Lower lobe of right lung (tissue), 2 donors: ENCODE measurements around the gene JOSD2. TPM values are rescaled to one million over a fixed set of nuclear protein-coding genes. Genes with fewer than 3 reads are reported as not detected.
A peak's percentile ranks its signal among the peaks of the same experiment; 100 is the strongest.
"Not testable (repeated sequence)": the region's sequence is repeated elsewhere in the genome, so short reads cannot be mapped to it uniquely, and the experiment has no call there.

Experiments
- ATAC-seq, 2 donors: fragments of 200-7000 bp; cut with Tn5 transposase; one replicate each; pipeline ENCODE4 v1.9.1; 2020 to 2022; ENCODE audit warnings: mild to moderate bottlenecking in 2 of 2, moderate library complexity in 2 of 2
- DNase-seq: peaks from one replicate; pipeline ENCODE4 v3.0.0-alpha.2; 2020
- H3K27ac ChIP-seq: fragments of 200-600 bp; one replicate; pipeline ENCODE4 v1.8.0; 2022
- H3K27me3 ChIP-seq: fragments of 200-600 bp; one replicate; pipeline ENCODE4 v1.8.0; 2022; ENCODE audit warnings: low read depth
- H3K36me3 ChIP-seq: fragments of 200-600 bp; one replicate; pipeline ENCODE4 v1.8.0; 2022; ENCODE audit warnings: mild to moderate bottlenecking
- H3K4me1 ChIP-seq: fragments of 200-600 bp; one replicate; pipeline ENCODE4 v1.8.0; 2022
- H3K4me3 ChIP-seq: fragments of 200-600 bp; one replicate; pipeline ENCODE4 v1.8.0; 2022; ENCODE audit warnings: mild to moderate bottlenecking
- H3K9me3 ChIP-seq: fragments of 200-600 bp; one replicate; pipeline ENCODE4 v1.8.0; 2022
- CTCF ChIP-seq: fragments of 200-600 bp; IDR thresholded peaks from one replicate; pipeline ENCODE4 v1.8.0; 2022; ENCODE audit warnings: antibody characterized with exemption, mild to moderate bottlenecking
- intact Hi-C: fragments of 100-400 bp; cut with DNase I; formaldehyde crosslinking; loops from one replicate; pipeline ENCODE4 v1.11.0; 2022
- total RNA-seq: library from RNA; stranded (reverse); fragmentation: NEBNext Ultra II Directional; extraction: Animal tissue kit (Norgen Biotek cat#: 25700); gene quantifications from one replicate; pipeline ENCODE4 v1.2.1, GENCODE V29; 2021
- donor health status: DM: no; HTN: yes; CAD: no; lungs with severe emphysema.

Gene JOSD2
- total RNA-seq, 1 donor from 2014 or later, result 40.4 TPM

GRCh38 chr19:50477751-50478515, 33.1 kb downstream of the JOSD2 start:
- peaks cover 15% of the 10 kb centered on the region for H3K4me1 ChIP-seq
- ATAC-seq, result no peak
- H3K27me3 ChIP-seq, result no peaks in the 10 kb centered on the region
- H3K27ac ChIP-seq, result no peak overlapping the region
- peak overlapping the region; percentile 90 for H3K4me3 ChIP-seq
- H3K36me3 ChIP-seq, result peaks cover 41% of the 10 kb centered on the region
- DNase-seq, result no peak
- no peak for TF ChIP-seq CTCF
- H3K9me3 ChIP-seq, result no peaks in the 10 kb centered on the region
- intact Hi-C loops, result no loop called here

GRCh38 chr19:50476907-50477238, 34.1 kb downstream of the JOSD2 start:
- intact Hi-C loops, result no loop called here
- ATAC-seq, result no peak
- no peaks in the 10 kb centered on the region for H3K9me3 ChIP-seq
- no peaks in the 10 kb centered on the region for H3K27me3 ChIP-seq
- no peak for TF ChIP-seq CTCF
- H3K4me1 ChIP-seq, result peaks cover 15% of the 10 kb centered on the region
- peak overlapping the region; percentile 87 for H3K27ac ChIP-seq
- H3K4me3 ChIP-seq, result peak overlapping the region; percentile 90
- DNase-seq, result no peak
- H3K36me3 ChIP-seq, result peaks cover 32% of the 10 kb centered on the region

- Histone ChIP-seq H3K4me1 (peaks cover 15% of the 10 kb centered on the region), H3K4me3 (peak within 1 kb of the TSS; percentile 90), H3K27ac (peak within 1 kb of the TSS; percentile 87), H3K9me3 (no peaks in the 10 kb centered on the region), H3K27me3 (no peaks in the 10 kb centered on the region), H3K36me3 (peaks cover 27% of the 10 kb centered on the region)
- intact Hi-C loops, result no loop called here
- ATAC-seq, result peak; percentile 97 to 98
- TF ChIP-seq CTCF, result no peak
- peak; percentile 94 for DNase-seq
Observed at GRCh38 chr19:50476224-50476906, 34.6 kb downstream of the JOSD2 start, which contains the start of the genes EMC10 and GARIN5A. Gene EMC10, plus strand, starts transcription at chr19:50476507. Its CDS starts 38 bp downstream, at chr19:50476545. Gene GARIN5A, minus strand, starts transcription at chr19:50476848. Its CDS starts 460 bp downstream, at chr19:50476388.

GRCh38 chr19:50475736-50476223, 35.2 kb downstream of the JOSD2 start:
- intact Hi-C loops, result no loop called here
- Histone ChIP-seq H3K4me1 (peaks cover 15% of the 10 kb centered on the region), H3K36me3 (peaks cover 21% of the 10 kb centered on the region), H3K27ac (peak overlapping the region; percentile 39), H3K9me3 (no peaks in the 10 kb centered on the region), H3K27me3 (no peaks in the 10 kb centered on the region), H3K4me3 (peak overlapping the region; percentile 90)
- no peak for ATAC-seq
- DNase-seq, result peak; percentile 63
- no peak for TF ChIP-seq CTCF

- Histone ChIP-seq H3K27me3 (no peaks in the 10 kb centered on the region), H3K36me3 (peaks cover 15% of the 10 kb centered on the region), H3K4me3 (no peak overlapping the region), H3K4me1 (peaks cover 15% of the 10 kb centered on the region), H3K27ac (no peak overlapping the region), H3K9me3 (no peaks in the 10 kb centered on the region)
- no peak for DNase-seq
- no peak for ATAC-seq
- TF ChIP-seq CTCF, result no peak
- intact Hi-C loops, result no loop called here
Observed at GRCh38 chr19:50475101-50475568, 35.9 kb downstream of the JOSD2 start.

GRCh38 chr19:50473336-50473735, 37.7 kb downstream of the JOSD2 start:
- H3K27ac ChIP-seq, intact Hi-C loops, ATAC-seq, H3K27me3 ChIP-seq, H3K9me3 ChIP-seq, H3K36me3 ChIP-seq, DNase-seq, H3K4me3 ChIP-seq: not testable (repeated sequence)
- H3K4me1 ChIP-seq, result peaks cover 15% of the 10 kb centered on the region
